Transverse colon (tissue), 4 donors: ENCODE data around the gene FSCN2.

Source experiments
- CTCF ChIP-seq, 5 experiments: fragments of 200-600 bp in 3 of 5; fragments of 450-650 bp in 2 of 5; sonication (generic) in 3 of 5; IDR thresholded peaks; 1 replicate in 2 of 5; 2 replicates in 3 of 5; pipeline ENCODE4 v1.5.1; 2016 to 2017; ENCODE audit warnings: antibody characterized with exemption in 5 of 5, inconsistent platforms in 3 of 5, mild to moderate bottlenecking in 2 of 5, moderate library complexity in 1 of 5
- EP300 ChIP-seq: sonication (generic); formaldehyde crosslinking; IDR thresholded peaks from one replicate; pipeline ENCODE4 v1.6.1; 2017; ENCODE audit warnings: antibody characterized with exemption, low read depth
- POLR2A ChIP-seq: fragments of 450-650 bp; IDR thresholded peaks from one replicate; pipeline ENCODE4 v1.6.1; 2016; ENCODE audit warnings: antibody characterized with exemption, mild to moderate bottlenecking, moderate library complexity
- POLR2AphosphoS5 ChIP-seq, 3 donors: sonication (generic); formaldehyde crosslinking; IDR thresholded peaks; one replicate each; pipeline ENCODE4 v1.6.1; 2016; ENCODE audit warnings: antibody characterized with exemption in 3 of 3

DNA sequence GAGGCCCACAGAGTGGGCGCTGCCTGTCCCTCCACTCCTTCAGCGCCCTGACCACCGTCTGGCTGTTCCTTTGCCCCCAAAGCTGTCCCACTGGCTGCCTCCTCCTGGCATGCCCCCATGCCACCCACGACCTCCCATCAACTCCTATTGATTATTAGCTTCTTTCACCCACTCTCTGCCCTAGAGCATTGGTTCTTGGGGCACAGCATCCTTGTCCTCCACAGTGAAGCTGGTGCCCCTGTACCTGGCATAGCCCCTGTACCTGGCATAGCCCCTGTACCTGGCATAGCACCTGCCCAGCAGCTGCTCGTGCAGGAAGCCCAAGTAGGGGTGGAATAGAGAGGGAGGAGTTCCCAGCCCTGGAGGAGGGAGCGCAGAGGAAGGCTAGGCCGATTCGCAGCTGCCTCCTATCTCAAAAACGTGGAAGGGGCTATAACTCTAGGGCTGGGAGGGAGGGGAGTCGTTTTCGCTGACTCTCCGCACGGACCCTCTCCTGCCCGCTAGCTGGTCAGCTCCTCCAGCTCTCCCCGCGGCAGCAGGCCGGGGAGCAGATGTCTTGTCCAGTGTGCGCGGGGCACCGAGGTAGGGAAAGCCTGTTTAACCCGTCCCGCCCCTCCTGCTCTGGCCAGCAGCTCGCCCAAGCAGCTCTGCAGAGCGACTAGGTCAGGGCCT, 9.9 kb upstream of the FSCN2 start:
- TF ChIP-seq CTCF (IDR thresholded peaks at IDR 0.05) (no peak), EP300 (no peak), POLR2A (no peak), POLR2AphosphoS5 (IDR thresholded peaks at IDR 0.05) (no peak)
